PC-3 (cell line): ENCODE data around the gene THAP6.

ENCODE experiments used
- EZH2 ChIP-seq: fragments of 300-600 bp; sonication (generic); IDR thresholded peaks from one replicate; pipeline ENCODE4 v1.6.1; 2017; ENCODE audit warnings: antibody characterized with exemption, mild to moderate bottlenecking, low read length; ENCODE audit not compliant: unreplicated experiment
- TF ChIP-seq, protein P1 (sequence below): fragments of 300-600 bp; sonication (generic); conservative IDR thresholded peaks from 2 replicates; pipeline ENCODE4 v1.5.1; 2017; ENCODE audit warnings: antibody characterized with exemption, low read depth, mild to moderate bottlenecking, low read length

GRCh38 chr4:75512386-75513211 is 1.7 kb upstream of the THAP6 start:
- TF ChIP-seq, protein P1, sequence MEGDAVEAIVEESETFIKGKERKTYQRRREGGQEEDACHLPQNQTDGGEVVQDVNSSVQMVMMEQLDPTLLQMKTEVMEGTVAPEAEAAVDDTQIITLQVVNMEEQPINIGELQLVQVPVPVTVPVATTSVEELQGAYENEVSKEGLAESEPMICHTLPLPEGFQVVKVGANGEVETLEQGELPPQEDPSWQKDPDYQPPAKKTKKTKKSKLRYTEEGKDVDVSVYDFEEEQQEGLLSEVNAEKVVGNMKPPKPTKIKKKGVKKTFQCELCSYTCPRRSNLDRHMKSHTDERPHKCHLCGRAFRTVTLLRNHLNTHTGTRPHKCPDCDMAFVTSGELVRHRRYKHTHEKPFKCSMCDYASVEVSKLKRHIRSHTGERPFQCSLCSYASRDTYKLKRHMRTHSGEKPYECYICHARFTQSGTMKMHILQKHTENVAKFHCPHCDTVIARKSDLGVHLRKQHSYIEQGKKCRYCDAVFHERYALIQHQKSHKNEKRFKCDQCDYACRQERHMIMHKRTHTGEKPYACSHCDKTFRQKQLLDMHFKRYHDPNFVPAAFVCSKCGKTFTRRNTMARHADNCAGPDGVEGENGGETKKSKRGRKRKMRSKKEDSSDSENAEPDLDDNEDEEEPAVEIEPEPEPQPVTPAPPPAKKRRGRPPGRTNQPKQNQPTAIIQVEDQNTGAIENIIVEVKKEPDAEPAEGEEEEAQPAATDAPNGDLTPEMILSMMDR, result no peak
- no peak for TF ChIP-seq EZH2
